EL (cell line): ENCODE results near the gene DONSON.
"Not testable (repeated sequence)": the region's sequence is repeated elsewhere in the genome, so short reads cannot be mapped to it uniquely, and the experiment has no call there.

Experiments used
- DNase-seq: peaks from one replicate; pipeline ENCODE4 v3.0.0-alpha.2; 2016

DONSON gene

GRCh38 chr21:33588485-33589335 is at the start of gene DONSON:
Gene DONSON (minus strand): TSS chr21:33588684. CDS start chr21:33588641, 43 bp downstream.
- DNase-seq: peak; percentile 87

GRCh38 chr21:33634254-33634653 is 45.8 kb upstream of the DONSON start:
- DNase-seq: no peak

DNA sequence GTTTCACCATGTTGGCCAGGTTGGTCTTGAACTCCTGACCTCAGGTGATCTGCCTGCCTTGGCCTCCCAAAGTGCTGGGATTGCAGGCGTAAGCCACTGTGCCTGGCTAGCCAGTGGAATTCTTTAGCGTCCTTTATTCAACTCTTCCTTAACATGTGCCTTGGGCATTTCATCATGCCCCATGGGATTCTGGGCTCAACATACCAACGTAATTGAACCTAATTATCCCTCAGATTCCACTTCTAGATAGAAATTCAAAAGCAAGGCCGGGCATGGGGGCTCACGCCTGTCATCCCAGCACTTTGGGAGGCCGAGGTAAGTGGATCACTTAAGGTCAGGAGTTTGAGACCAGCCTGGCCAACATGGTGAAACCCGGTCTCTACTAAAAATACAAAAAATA is 37.7 kb upstream of the DONSON start:
- DNase-seq: not testable (repeated sequence)

GRCh38 chr21:33622253-33622652 is 33.8 kb upstream of the DONSON start:
- DNase-seq: no peak

DNA sequence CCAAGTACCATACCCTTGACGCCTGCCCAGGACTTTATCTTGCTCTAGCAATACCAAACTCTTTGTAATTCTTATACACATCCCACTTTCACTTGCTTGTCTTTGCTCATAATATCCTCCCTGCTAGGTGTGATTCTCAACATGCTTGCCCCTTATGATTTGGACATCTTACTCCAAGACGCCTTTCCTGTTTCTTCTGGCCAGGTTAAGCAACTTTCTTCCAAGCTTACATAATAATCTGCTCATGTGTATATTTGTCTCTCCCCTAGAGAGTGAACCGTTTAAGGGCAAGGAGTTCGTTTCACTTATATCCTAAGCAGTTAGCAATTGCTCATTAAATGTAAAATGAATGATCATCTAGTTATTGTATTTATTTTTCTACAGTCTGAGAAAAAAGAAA is 31.2 kb upstream of the DONSON start:
- no peak for DNase-seq

DNA sequence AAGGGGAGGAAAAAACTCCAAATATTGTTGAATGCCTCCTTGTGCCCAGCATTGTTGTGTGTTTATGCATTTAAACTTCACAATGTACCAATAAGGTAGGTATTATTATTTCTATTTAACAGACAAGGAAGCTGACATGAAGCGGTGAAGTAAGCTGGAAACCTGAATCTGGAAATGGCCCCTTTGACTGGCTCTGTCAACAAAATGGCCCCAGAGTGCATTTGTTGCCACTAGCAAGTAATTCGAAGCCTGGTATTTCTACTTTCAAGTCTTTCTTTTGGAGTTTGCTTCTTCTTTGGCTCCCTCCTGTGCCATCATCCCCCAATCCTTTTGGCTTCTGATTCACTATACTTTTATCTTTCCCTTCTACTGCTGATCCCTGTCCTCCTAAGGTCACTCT is 29.9 kb upstream of the DONSON start:
- no peak for DNase-seq

GRCh38 chr21:33617565-33617964 is 29.1 kb upstream of the DONSON start:
- not testable (repeated sequence) for DNase-seq

DNA sequence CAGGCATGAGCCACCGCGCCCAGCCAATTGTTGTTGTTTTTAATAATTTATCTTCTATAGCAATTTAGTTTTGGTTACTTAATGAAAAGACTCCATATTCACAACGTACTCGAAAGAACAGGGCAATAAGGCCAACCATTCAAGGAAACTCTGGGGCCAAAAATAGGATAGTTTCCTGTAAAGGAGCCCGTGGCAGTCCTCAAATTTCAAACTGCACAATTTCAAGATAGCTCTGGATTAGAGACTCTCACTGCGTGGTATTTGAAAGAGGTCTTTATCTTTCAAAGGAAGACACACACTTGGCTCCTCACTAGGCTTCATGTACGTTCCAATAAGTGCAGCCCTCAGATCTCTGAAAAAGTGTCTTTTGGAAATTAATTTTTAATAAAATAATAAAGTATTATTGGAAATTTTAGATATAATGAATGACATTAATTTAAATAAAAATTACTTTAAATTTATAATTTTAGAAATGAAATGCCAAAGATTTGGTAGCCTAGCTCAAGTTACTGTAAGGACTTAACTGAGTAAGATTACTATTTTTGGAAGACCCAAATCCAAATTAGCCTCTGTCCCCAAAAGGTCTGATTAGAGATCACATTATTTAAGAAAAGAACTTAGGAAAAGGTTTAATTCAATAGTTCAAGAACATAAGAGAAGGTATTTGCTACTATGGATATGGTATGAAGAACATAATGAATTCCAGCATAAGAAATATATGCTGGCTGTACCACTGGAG is 22.7 kb upstream of the DONSON start:
- DNase-seq: no peak

GRCh38 chr21:33608559-33608958 is 20.1 kb upstream of the DONSON start:
- DNase-seq: no peak

DNA sequence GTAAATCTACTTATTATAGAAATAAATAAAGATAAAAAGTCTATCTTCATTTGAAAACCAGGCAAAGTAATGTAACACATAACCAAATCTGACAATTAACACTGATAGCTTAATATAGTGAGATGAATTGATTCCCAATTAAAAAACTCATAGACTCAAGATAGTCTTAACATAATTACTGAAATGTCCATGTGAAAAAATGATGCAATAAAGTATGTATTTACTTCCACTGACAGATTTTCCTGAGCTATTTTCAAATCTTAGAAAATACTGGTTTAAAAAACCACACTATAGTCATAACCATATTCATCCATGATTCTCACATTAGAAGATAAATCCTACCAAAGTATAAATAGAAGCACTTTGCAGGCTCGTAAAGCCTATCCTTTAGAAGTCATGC is 9.6 kb upstream of the DONSON start:
- DNase-seq: no peak

DNA sequence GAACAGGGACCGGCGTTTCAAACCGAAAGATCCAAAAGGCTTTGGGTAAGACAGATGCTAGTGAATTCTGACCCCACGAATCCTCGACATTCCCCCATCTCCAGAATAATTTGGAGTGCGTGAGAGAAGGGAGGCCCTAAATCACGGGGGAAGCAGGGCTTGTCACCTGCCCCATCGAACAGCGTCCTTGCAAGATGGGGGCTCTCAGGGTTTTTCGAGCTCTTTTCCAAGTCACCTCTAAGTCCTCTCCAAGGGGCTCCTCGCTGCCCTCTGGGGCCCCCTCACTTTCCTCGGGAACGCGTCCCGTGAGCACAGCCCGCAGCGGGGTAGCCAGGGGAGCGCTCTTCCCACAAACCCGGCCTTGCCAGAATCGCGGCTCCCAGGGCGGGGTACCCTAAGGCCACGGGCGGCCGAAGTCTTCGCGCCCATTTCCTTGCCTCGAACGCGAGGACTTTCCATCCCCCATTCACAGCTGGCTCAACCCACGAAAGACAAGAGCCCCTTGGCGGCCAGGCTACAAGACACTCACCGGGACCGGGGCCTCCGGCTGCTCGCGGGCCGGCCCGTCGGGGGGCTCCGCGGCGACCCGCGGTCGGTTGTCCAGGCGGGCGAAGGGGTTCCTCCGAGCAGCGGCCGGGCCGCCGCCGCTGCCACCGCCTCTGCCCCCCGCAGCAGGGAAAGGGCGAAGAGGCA is 546 bp downstream of the DONSON start:
- DNase-seq: peak; percentile 57

GRCh38 chr21:33586927-33587326 is 1.6 kb downstream of the DONSON start:
- DNase-seq: no peak

GRCh38 chr21:33584455-33584854 is 4.0 kb downstream of the DONSON start:
- DNase-seq: no peak

GRCh38 chr21:33578959-33579542 is 9.4 kb downstream of the DONSON start:
- peak; percentile 48 for DNase-seq

DNA sequence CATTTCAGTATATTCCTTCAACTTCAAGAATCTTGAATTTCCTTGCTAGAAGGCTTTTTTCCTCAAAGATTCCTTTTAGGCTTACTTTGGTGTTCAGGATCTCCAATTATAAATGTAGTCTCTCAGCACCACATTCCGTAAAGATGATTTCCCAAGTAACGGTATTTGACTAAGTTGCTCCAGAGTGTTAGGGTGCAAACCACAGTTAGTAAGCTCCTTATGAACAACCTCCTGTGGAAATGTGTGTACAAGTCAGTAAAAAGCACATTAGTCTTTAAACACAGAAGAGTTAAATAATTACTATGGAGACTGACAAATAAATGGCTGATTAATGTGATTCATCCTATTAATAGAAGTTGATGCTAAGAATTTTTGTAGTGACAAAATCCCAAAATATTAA is 10.3 kb downstream of the DONSON start:
- DNase-seq: peak; percentile 65

DNA sequence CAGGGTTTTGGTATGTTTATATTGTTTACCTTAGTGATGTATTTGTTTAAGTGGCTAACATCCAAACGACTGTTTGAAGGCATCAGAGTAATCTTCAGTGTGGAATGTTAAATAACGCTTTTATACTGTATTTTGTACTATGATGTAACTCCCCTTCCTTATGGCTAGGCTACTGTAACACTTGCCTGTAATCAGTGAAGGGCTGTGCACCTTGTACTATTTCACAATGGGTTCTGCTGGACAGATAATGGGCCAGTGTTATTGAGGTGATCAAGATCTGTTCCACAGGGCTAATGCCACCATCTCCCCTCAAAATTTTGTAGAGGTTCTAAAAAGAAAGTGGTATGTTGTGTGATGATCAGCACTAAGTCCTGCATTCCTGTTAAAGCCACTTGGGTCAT is 11.7 kb downstream of the DONSON start:
- DNase-seq: not testable (repeated sequence)

- no peak for DNase-seq
Measured at GRCh38 chr21:33572350-33572749, 16.1 kb downstream of the DONSON start.

GRCh38 chr21:33569991-33570390 is 18.5 kb downstream of the DONSON start:
- no peak for DNase-seq

GRCh38 chr21:33568448-33568847 is 20.0 kb downstream of the DONSON start:
- DNase-seq: no peak

DNA sequence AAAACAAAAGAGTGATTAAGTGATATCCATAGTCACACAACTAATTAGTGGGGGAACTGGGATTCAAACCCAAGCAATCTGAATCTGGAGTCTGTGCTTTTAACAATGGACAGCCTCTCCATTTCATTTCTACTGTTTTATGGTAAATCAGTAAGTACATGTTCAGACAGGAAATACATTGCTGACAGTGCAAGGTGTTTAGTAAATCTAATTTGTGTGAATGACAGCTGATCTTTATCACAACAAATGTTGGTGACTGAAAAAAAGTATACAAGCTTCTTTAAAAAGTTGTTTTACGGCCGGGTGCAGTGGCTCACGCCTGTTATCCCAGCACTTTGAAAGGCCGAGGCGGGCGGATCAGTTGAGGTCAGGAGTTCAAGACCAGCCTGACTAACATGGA is 20.6 kb downstream of the DONSON start:
- DNase-seq: no peak

- no peak for DNase-seq
Measured at GRCh38 chr21:33566514-33566913, 22.0 kb downstream of the DONSON start.

DNA sequence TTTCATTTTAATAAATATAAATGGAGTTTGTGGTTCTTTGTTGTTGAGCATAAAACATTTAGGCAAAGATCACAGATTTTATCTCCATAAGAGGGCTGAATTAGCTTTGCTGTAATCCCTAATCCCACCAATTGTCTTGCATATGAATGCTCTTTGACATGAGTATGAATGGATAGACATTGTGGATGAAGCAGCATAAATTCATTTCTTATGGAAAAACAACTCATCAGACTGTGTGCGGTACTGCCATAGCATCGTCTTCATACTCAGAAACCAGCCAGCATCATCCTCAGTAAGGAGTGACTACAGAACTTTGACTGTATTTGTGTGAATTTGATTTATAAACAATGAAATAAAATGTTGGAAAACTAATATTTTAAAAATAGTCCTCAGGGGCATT is 26.1 kb downstream of the DONSON start:
- no peak for DNase-seq

GRCh38 chr21:33561373-33561772 is 27.1 kb downstream of the DONSON start:
- no peak for DNase-seq
